Measurements from ENCODE around the gene NECAB2.

NECAB2 gene

GRCh38 chr16:83942074-83942473 lies 26.0 kb upstream of the NECAB2 start:
- Histone ChIP-seq H3K4me3 (ENCODE audit: low read depth in 1 of 2, low read length in 1 of 2) (no peak overlapping the region), H3K27ac (no peak overlapping the region), H3K4me1 (ENCODE audit: control insufficient read depth in 1 of 2, insufficient read depth in 1 of 2, low read depth in 1 of 2, low read length in 1 of 2) (peaks cover 15 to 16% of the 10 kb centered on the region in 2 experiments), H3K27me3 (no peaks in the 10 kb centered on the region), H3K36me3 (no peaks in the 10 kb centered on the region), H3K9me3 (no peaks in the 10 kb centered on the region)
- TF ChIP-seq CTCF (IDR thresholded peaks at IDR 0.05) = no peak

GRCh38 chr16:83942815-83943515 lies 25.1 kb upstream of the NECAB2 start:
- Histone ChIP-seq H3K4me1 (ENCODE audit: control insufficient read depth in 1 of 2, insufficient read depth in 1 of 2, low read depth in 1 of 2, low read length in 1 of 2) (peaks cover 15 to 16% of the 10 kb centered on the region in 2 experiments), H3K36me3 (no peaks in the 10 kb centered on the region), H3K4me3 (ENCODE audit: low read depth in 1 of 2, low read length in 1 of 2) (no peak overlapping the region), H3K9me3 (no peaks in the 10 kb centered on the region), H3K27ac (no peak overlapping the region), H3K27me3 (no peaks in the 10 kb centered on the region)
- TF ChIP-seq CTCF (IDR thresholded peaks at IDR 0.05) = no peak

- Histone ChIP-seq H3K36me3 (no peaks in the 10 kb centered on the region), H3K27me3 (no peaks in the 10 kb centered on the region), H3K4me1 (ENCODE audit: control insufficient read depth in 1 of 2, insufficient read depth in 1 of 2, low read depth in 1 of 2, low read length in 1 of 2) (peaks cover 15 to 16% of the 10 kb centered on the region in 2 experiments), H3K27ac (no peak overlapping the region), H3K9me3 (no peaks in the 10 kb centered on the region), H3K4me3 (ENCODE audit: low read depth in 1 of 2, low read length in 1 of 2) (no peak overlapping the region)
- no peak for TF ChIP-seq CTCF (IDR thresholded peaks at IDR 0.05)
Measured at GRCh38 chr16:83943516-83944050, 24.5 kb upstream of the NECAB2 start.

GRCh38 chr16:83945587-83945986 lies 22.5 kb upstream of the NECAB2 start:
- no peak for TF ChIP-seq CTCF (IDR thresholded peaks at IDR 0.05)
- H3K36me3 ChIP-seq = no peaks in the 10 kb centered on the region
- no peak overlapping the region for H3K27ac ChIP-seq

GRCh38 chr16:83946154-83946780 lies 21.8 kb upstream of the NECAB2 start:
- Histone ChIP-seq H3K27ac (no peak overlapping the region), H3K9me3 (no peaks in the 10 kb centered on the region), H3K36me3 (no peaks in the 10 kb centered on the region), H3K4me1 (ENCODE audit: control insufficient read depth in 1 of 2, insufficient read depth in 1 of 2, low read depth in 1 of 2, low read length in 1 of 2) (no peaks in the 10 kb centered on the region), H3K4me3 (ENCODE audit: low read depth in 1 of 2, low read length in 1 of 2) (no peak overlapping the region), H3K27me3 (no peaks in the 10 kb centered on the region)
- TF ChIP-seq CTCF (IDR thresholded peaks at IDR 0.05) = no peak

More at GRCh38 chr16:83945587-83945986, 22.5 kb upstream of the NECAB2 start:
- Histone ChIP-seq H3K27me3 (no peaks in the 10 kb centered on the region), H3K4me3 (ENCODE audit: low read depth in 1 of 2, low read length in 1 of 2) (no peak overlapping the region), H3K4me1 (ENCODE audit: control insufficient read depth in 1 of 2, insufficient read depth in 1 of 2, low read depth in 1 of 2, low read length in 1 of 2) (no peaks in the 10 kb centered on the region), H3K9me3 (no peaks in the 10 kb centered on the region)

All from neutrophil (primary cell).